Measurements from ENCODE around the gene BECN2. TPM values are rescaled to one million over a fixed set of nuclear protein-coding genes. Genes with fewer than 3 reads are reported as not detected.
A peak's percentile ranks its signal among the peaks of the same experiment; 100 is the strongest.

BECN2 gene
- polyA plus RNA-seq (2013, experiment 1 of 4): not detected
- not detected for polyA plus RNA-seq (2013, experiment 2 of 4)
- polyA plus RNA-seq (2013, experiment 3 of 4): not detected
- not detected for polyA plus RNA-seq (2013, experiment 4 of 4)

DNA sequence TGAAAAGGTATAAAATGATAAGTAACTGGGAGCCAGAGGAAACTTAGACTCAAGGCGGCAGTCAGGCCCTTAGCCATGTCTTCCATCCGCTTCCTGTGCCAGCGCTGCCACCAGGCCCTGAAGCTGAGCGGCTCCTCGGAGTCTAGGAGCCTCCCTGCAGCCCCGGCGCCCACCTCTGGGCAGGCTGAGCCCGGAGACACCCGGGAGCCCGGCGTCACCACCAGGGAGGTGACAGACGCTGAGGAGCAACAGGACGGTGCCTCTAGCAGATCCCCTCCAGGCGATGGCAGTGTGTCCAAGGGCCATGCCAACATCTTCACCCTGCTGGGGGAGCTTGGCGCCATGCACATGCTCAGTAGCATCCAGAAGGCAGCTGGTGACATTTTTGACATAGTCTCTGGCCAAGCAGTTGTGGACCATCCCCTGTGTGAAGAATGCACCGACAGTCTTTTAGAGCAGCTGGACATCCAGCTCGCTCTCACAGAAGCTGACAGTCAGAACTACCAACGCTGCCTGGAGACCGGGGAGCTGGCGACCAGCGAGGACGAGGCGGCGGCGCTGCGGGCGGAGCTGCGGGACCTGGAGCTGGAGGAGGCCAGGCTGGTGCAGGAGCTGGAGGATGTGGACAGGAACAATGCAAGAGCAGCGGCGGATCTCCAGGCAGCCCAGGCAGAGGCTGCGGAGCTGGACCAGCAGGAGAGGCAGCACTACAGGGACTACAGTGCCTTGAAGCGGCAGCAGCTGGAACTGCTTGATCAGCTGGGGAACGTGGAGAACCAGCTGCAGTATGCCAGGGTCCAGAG lies at the start of gene BECN2:
Gene BECN2, plus strand, starts transcription at position 76 of the 803 bp plus-strand sequence. Its CDS starts 0 bp downstream, at position 76.
- H3K4me3 ChIP-seq (ENCODE audit: insufficient read depth, low read depth, low read length): no peak within 1 kb of the TSS
- no peaks in the 10 kb centered on the region for H3K36me3 ChIP-seq (ENCODE audit: control insufficient read depth, insufficient read depth, low read length)
- no peak within 1 kb of the TSS for H3K27ac ChIP-seq (ENCODE audit: insufficient read depth, low read depth, low read length, poor library complexity, severe bottlenecking)
- no peaks in the 10 kb centered on the region for H3K27me3 ChIP-seq (ENCODE audit: control insufficient read depth, insufficient read depth, low read length, poor library complexity, severe bottlenecking)
- H3K4me1 ChIP-seq (ENCODE audit: control insufficient read depth, insufficient read depth, low read length): no peaks in the 10 kb centered on the region
- 93% methylated on average over 33 of the region's 33 CpGs for WGBS, 2 experiments
- no peaks in the 10 kb centered on the region for H3K9me3 ChIP-seq (ENCODE audit: control insufficient read depth, low read length)

DNA sequence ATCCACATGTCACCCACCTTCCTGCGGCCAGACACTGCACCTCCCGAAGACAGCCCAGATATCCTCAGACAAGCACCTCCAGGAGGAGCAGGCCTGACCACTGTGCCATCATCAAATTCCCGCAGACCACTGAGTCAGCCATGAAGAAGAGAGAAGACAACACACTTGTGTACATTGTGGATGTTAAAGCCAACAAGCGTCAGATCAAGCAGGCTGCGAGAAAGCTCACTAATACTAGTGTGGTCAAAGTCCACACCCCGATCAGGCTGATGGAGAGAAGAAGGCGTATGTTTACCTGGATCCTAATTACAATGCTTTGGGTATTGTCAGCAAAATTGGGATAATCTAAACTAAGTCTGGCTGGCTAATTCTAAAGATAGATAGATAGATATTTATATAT lies 41.4 kb upstream of the BECN2 start:
- Histone ChIP-seq H3K4me3 (ENCODE audit: insufficient read depth, low read depth, low read length) (no peak overlapping the region), H3K27me3 (ENCODE audit: control insufficient read depth, insufficient read depth, low read length, poor library complexity, severe bottlenecking) (no peaks in the 10 kb centered on the region), H3K36me3 (ENCODE audit: control insufficient read depth, insufficient read depth, low read length) (no peaks in the 10 kb centered on the region), H3K4me1 (ENCODE audit: control insufficient read depth, insufficient read depth, low read length) (no peaks in the 10 kb centered on the region), H3K27ac (ENCODE audit: insufficient read depth, low read depth, low read length, poor library complexity, severe bottlenecking) (no peak overlapping the region), H3K9me3 (ENCODE audit: control insufficient read depth, low read length) (no peaks in the 10 kb centered on the region)
- WGBS, 2 experiments: 92 to 97% methylated on average over 7 of the region's 7 CpGs

- Histone ChIP-seq H3K4me1 (ENCODE audit: control insufficient read depth, insufficient read depth, low read length) (no peaks in the 10 kb centered on the region), H3K27ac (ENCODE audit: insufficient read depth, low read depth, low read length, poor library complexity, severe bottlenecking) (no peak overlapping the region)
- WGBS, 2 experiments: 93 to 95% methylated on average over 12 of the region's 12 CpGs
Measured at GRCh38 chr1:241917487-241917886, 40.1 kb upstream of the BECN2 start.

GRCh38 chr1:241918879-241919278 lies 38.7 kb upstream of the BECN2 start:
- H3K27me3 ChIP-seq (ENCODE audit: control insufficient read depth, insufficient read depth, low read length, poor library complexity, severe bottlenecking): no peaks in the 10 kb centered on the region
- no peaks in the 10 kb centered on the region for H3K4me1 ChIP-seq (ENCODE audit: control insufficient read depth, insufficient read depth, low read length)
- H3K4me3 ChIP-seq (ENCODE audit: insufficient read depth, low read depth, low read length): no peak overlapping the region
- H3K36me3 ChIP-seq (ENCODE audit: control insufficient read depth, insufficient read depth, low read length): no peaks in the 10 kb centered on the region
- H3K27ac ChIP-seq (ENCODE audit: insufficient read depth, low read depth, low read length, poor library complexity, severe bottlenecking): no peak overlapping the region
- H3K9me3 ChIP-seq (ENCODE audit: control insufficient read depth, low read length): no peaks in the 10 kb centered on the region
- 74 to 78% methylated on average over 5 of the region's 5 CpGs for WGBS, 2 experiments

More at GRCh38 chr1:241917487-241917886, 40.1 kb upstream of the BECN2 start:
- no peaks in the 10 kb centered on the region for H3K36me3 ChIP-seq (ENCODE audit: control insufficient read depth, insufficient read depth, low read length)
- H3K4me3 ChIP-seq (ENCODE audit: insufficient read depth, low read depth, low read length): no peak overlapping the region
- no peaks in the 10 kb centered on the region for H3K27me3 ChIP-seq (ENCODE audit: control insufficient read depth, insufficient read depth, low read length, poor library complexity, severe bottlenecking)
- H3K9me3 ChIP-seq (ENCODE audit: control insufficient read depth, low read length): no peaks in the 10 kb centered on the region

- Histone ChIP-seq H3K4me3 (ENCODE audit: insufficient read depth, low read depth, low read length) (no peak overlapping the region), H3K27ac (ENCODE audit: insufficient read depth, low read depth, low read length, poor library complexity, severe bottlenecking) (no peak overlapping the region), H3K36me3 (ENCODE audit: control insufficient read depth, insufficient read depth, low read length) (no peaks in the 10 kb centered on the region), H3K27me3 (ENCODE audit: control insufficient read depth, insufficient read depth, low read length, poor library complexity, severe bottlenecking) (no peaks in the 10 kb centered on the region), H3K9me3 (ENCODE audit: control insufficient read depth, low read length) (no peaks in the 10 kb centered on the region), H3K4me1 (ENCODE audit: control insufficient read depth, insufficient read depth, low read length) (no peaks in the 10 kb centered on the region)
- 83% methylated on average over 10 of the region's 10 CpGs for WGBS, 2 experiments
Measured at GRCh38 chr1:241924080-241924808, 33.3 kb upstream of the BECN2 start.

DNA sequence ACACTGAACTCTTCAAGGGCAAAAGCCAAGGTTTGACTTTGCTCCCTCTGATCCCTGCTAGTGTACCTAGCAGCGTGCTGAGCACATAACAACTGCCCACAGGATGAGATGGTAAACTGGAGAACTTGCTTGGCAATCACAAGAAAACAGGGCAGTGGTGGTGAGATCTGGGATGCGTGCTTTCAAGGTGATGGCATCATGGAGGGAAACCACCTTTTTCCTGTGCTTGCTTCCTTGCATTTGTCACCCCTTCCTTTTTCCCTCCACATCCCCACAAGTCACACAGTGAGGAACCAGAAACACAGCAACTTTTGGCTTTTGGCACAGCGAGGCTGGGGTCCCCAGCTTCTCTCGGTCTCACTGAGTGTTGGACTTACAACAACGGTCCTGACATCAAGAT lies 31.4 kb upstream of the BECN2 start:
- Histone ChIP-seq H3K27me3 (ENCODE audit: control insufficient read depth, insufficient read depth, low read length, poor library complexity, severe bottlenecking) (no peaks in the 10 kb centered on the region), H3K36me3 (ENCODE audit: control insufficient read depth, insufficient read depth, low read length) (no peaks in the 10 kb centered on the region), H3K4me1 (ENCODE audit: control insufficient read depth, insufficient read depth, low read length) (no peaks in the 10 kb centered on the region), H3K4me3 (ENCODE audit: insufficient read depth, low read depth, low read length) (no peak overlapping the region), H3K27ac (ENCODE audit: insufficient read depth, low read depth, low read length, poor library complexity, severe bottlenecking) (no peak overlapping the region), H3K9me3 (ENCODE audit: control insufficient read depth, low read length) (no peaks in the 10 kb centered on the region)
- 80 to 85% methylated on average over 5 of the region's 5 CpGs for WGBS, 2 experiments

DNA sequence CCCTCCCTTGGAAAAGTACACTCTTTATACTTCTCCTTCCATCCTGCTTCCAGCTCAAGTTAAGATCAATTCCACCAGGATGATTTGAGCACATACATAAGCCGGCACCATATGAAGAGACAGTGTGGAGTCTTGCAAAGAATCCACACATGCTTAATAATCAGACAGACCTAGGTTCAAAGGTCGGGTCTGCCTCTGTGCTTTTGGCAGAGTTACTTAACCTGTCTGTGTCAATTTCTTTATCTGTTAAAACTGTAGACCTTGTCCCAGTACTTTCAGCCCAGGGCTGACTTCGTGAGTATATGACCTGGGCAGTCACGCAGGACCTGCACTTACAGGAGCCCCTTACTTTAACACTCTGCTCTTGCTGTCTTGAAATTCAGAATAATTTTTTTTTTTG lies 30.2 kb upstream of the BECN2 start:
- H3K27ac ChIP-seq (ENCODE audit: insufficient read depth, low read depth, low read length, poor library complexity, severe bottlenecking): no peak overlapping the region
- H3K27me3 ChIP-seq (ENCODE audit: control insufficient read depth, insufficient read depth, low read length, poor library complexity, severe bottlenecking): no peaks in the 10 kb centered on the region
- H3K9me3 ChIP-seq (ENCODE audit: control insufficient read depth, low read length): no peaks in the 10 kb centered on the region
- WGBS, 2 experiments: 68 to 70% methylated on average over 4 of the region's 4 CpGs
- H3K4me3 ChIP-seq (ENCODE audit: insufficient read depth, low read depth, low read length): no peak overlapping the region
- H3K4me1 ChIP-seq (ENCODE audit: control insufficient read depth, insufficient read depth, low read length): no peaks in the 10 kb centered on the region
- H3K36me3 ChIP-seq (ENCODE audit: control insufficient read depth, insufficient read depth, low read length): no peaks in the 10 kb centered on the region

DNA sequence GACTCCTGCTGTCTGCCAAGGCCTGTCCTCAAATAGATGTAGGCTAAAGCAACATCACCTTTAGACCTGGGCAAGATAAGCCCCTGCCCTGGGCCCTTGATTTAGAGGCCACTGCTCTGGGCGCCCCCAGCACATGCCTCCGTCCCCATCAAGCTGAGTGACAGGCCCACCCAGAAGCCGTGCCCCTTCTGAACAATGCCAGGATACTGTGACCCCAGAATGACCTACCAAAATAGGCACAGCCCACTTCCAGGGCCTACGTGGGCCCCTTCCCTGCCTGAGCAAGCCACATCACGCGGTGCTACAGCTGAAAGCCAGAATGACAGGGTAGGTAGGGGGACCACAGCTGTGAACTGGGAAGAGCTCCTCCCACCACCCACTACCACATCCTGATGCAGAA lies 24.7 kb upstream of the BECN2 start:
- H3K4me3 ChIP-seq (ENCODE audit: insufficient read depth, low read depth, low read length): no peak overlapping the region
- H3K36me3 ChIP-seq (ENCODE audit: control insufficient read depth, insufficient read depth, low read length): no peaks in the 10 kb centered on the region
- WGBS, 2 experiments: 36 to 45% methylated on average over 6 of the region's 6 CpGs

DNA sequence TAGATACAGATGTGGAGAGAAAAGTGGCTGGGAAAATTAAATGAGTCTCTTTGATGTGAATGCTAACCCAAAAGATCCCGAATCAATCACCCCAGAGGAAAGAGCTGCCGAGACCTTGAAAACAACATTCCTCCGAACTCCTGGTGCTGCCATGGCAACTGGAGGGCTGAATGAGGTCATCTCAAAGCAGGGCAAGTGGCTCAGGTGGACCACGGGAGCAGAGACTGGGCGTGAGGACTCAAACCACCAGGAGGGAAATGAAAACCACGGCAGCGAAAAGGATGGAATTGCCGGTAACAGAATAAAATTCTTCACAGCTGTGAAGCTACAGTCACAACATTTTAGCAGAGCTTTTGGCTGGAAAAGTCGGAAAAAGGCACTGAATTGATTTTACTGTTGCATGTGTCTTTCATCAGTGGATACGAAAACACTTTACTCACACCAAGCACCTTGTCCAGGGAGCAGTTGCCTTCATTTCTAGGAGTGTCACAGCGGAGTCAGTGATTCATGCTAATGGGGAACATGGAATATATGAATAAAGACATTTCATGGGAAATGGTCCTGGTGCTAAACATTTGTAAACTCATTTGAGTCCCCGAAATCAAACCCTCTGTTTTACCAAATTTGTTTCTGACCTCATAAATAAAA lies 23.2 kb upstream of the BECN2 start:
- Histone ChIP-seq H3K27me3 (ENCODE audit: control insufficient read depth, insufficient read depth, low read length, poor library complexity, severe bottlenecking) (no peaks in the 10 kb centered on the region), H3K9me3 (ENCODE audit: control insufficient read depth, low read length) (no peaks in the 10 kb centered on the region), H3K4me3 (ENCODE audit: insufficient read depth, low read depth, low read length) (no peak overlapping the region), H3K4me1 (ENCODE audit: control insufficient read depth, insufficient read depth, low read length) (peaks cover 13% of the 10 kb centered on the region), H3K36me3 (ENCODE audit: control insufficient read depth, insufficient read depth, low read length) (no peaks in the 10 kb centered on the region), H3K27ac (ENCODE audit: insufficient read depth, low read depth, low read length, poor library complexity, severe bottlenecking) (peak overlapping the region; percentile 74)
- 52 to 58% methylated on average over 12 of the region's 12 CpGs for WGBS, 2 experiments

More for the DNA sequence above, 24.7 kb upstream of the BECN2 start:
- Histone ChIP-seq H3K27me3 (ENCODE audit: control insufficient read depth, insufficient read depth, low read length, poor library complexity, severe bottlenecking) (no peaks in the 10 kb centered on the region), H3K27ac (ENCODE audit: insufficient read depth, low read depth, low read length, poor library complexity, severe bottlenecking) (no peak overlapping the region), H3K9me3 (ENCODE audit: control insufficient read depth, low read length) (no peaks in the 10 kb centered on the region), H3K4me1 (ENCODE audit: control insufficient read depth, insufficient read depth, low read length) (peaks cover 13% of the 10 kb centered on the region)

DNA sequence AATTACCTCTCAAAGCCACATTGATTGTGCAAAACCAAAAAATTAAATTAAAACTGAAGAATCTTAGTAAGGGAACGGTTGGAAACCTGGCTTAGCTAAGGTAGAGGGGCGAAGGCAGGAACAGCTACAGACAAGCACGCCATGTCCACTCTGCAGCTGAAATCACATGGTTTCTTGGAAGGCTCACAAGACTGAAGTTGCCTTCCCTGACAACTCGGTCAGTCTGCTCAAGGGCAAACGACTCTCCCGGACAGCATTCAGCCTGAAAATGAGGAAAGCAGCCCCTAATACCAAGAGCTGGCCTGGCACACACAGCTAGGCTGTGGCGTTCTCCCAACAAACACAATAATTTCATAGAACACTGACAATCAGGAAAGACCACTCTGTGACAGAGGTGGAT lies 22.7 kb upstream of the BECN2 start:
- H3K36me3 ChIP-seq (ENCODE audit: control insufficient read depth, insufficient read depth, low read length): no peaks in the 10 kb centered on the region

More for the DNA sequence above, 22.7 kb upstream of the BECN2 start:
- Histone ChIP-seq H3K27ac (ENCODE audit: insufficient read depth, low read depth, low read length, poor library complexity, severe bottlenecking) (no peak overlapping the region), H3K9me3 (ENCODE audit: control insufficient read depth, low read length) (no peaks in the 10 kb centered on the region), H3K4me1 (ENCODE audit: control insufficient read depth, insufficient read depth, low read length) (peaks cover 13% of the 10 kb centered on the region), H3K27me3 (ENCODE audit: control insufficient read depth, insufficient read depth, low read length, poor library complexity, severe bottlenecking) (no peaks in the 10 kb centered on the region), H3K4me3 (ENCODE audit: insufficient read depth, low read depth, low read length) (no peak overlapping the region)
- WGBS, 2 experiments: 84 to 88% methylated on average over 7 of the region's 7 CpGs
